Prostate gland (tissue), 2 donors: ENCODE results near the gene DUOXA2. TPM values are rescaled to one million over a fixed set of nuclear protein-coding genes. Genes with fewer than 3 reads are reported as not detected.

Experiments used
- DNase-seq: peaks from one replicate; pipeline ENCODE4 v3.0.0-alpha.2; 2019; ENCODE audit warnings: low spot score
- H3K27ac ChIP-seq, 2 donors: fragments of 200-600 bp; sonication (generic); 2 replicates each; pipeline ENCODE4 v1.5.1; 2017 to 2019
- H3K27me3 ChIP-seq: fragments of 200-600 bp; sonication (generic); replicated peaks from 2 replicates; pipeline ENCODE4 v1.5.1; 2019; ENCODE audit not compliant: insufficient read depth
- H3K36me3 ChIP-seq, 2 donors: fragments of 200-600 bp; sonication (generic); 1 replicate in 1 of 2; 2 replicates in 1 of 2; pipeline versions ENCODE4 v1.5.1 to v1.8.1; 2017 to 2019
- H3K4me1 ChIP-seq: fragments of 200-600 bp; sonication (generic); replicated peaks from 2 replicates; pipeline ENCODE4 v1.5.1; 2019
- H3K4me3 ChIP-seq, 2 donors: fragments of 200-600 bp; sonication (generic); 2 replicates each; pipeline ENCODE4 v1.5.1; 2017 to 2019
- H3K9me3 ChIP-seq: fragments of 200-600 bp; sonication (generic); 2 replicates; pipeline ENCODE4 v1.5.1; 2017
- POLR2A ChIP-seq: fragments of 450-650 bp; IDR thresholded peaks from one replicate; pipeline ENCODE4 v1.6.1; 2016; ENCODE audit warnings: antibody characterized with exemption, mild to moderate bottlenecking
- POLR2AphosphoS5 ChIP-seq: sonication (generic); formaldehyde crosslinking; IDR thresholded peaks from one replicate; pipeline ENCODE4 v1.6.1; 2017; ENCODE audit warnings: antibody characterized with exemption
- WGBS: methylation state at CpG from one replicate; pipeline ENCODE4 v1.1.5; 2018; 5-methylcytosine and 5-hydroxymethylcytosine counted together
- intact Hi-C: fragments of 100-400 bp; cut with DNase I; formaldehyde crosslinking; loops from one replicate; pipeline ENCODE4 v1.14.2; 2022
- total RNA-seq, 2 donors: library from RNA; depleted of rRNA; stranded (reverse); fragments of >200 nt; gene quantifications; one replicate each; pipeline ENCODE4 v1.1.0, GENCODE V29; 2016
- TF ChIP-seq, protein P1 (sequence below), 4 experiments: fragments of 200-600 bp in 2 of 4; fragments of 450-650 bp in 2 of 4; sonication (generic) in 2 of 4; IDR thresholded peaks; 1 replicate in 3 of 4; 2 replicates in 1 of 4; pipeline ENCODE4 v1.5.1; 2016 to 2019; ENCODE audit warnings: antibody characterized with exemption in 4 of 4, mild to moderate bottlenecking in 2 of 4, moderate library complexity in 2 of 4

The DUOXA2 gene
- total RNA-seq, 2 donors from 2014 or later, result not detected

DNA sequence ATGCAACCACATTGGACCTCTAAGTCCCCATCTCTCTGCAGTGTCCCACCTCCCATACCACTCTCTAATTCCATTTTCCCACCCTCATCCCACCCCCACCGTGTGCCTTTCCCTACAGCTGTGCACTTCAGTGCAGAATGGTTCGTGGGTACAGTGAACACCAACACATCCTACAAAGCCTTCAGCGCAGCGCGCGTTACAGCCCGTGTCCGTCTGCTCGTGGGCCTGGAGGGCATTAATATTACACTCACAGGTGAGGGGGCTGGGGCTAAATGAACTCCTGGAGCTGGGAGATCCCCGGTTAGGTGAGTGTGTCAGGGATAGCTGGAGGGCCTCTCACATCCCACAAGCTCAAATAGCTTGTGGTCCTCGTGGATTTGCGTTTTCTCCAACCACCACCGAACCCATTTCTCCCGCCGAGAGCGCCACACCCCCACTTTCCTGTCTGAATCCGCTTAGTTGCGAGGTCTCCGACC is 1.9 kb downstream of the DUOXA2 start:
- Histone ChIP-seq H3K4me1 (peaks cover 2% of the 10 kb centered on the region), H3K4me3 (no peak overlapping the region), H3K27me3 (peaks cover 40% of the 10 kb centered on the region), H3K9me3 (no peaks in the 10 kb centered on the region), H3K27ac (no peak overlapping the region), H3K36me3 (no peaks in the 10 kb centered on the region)
- DNase-seq, result no peak
- TF ChIP-seq POLR2A (no peak), POLR2AphosphoS5 (no peak)
- TF ChIP-seq, protein P1, sequence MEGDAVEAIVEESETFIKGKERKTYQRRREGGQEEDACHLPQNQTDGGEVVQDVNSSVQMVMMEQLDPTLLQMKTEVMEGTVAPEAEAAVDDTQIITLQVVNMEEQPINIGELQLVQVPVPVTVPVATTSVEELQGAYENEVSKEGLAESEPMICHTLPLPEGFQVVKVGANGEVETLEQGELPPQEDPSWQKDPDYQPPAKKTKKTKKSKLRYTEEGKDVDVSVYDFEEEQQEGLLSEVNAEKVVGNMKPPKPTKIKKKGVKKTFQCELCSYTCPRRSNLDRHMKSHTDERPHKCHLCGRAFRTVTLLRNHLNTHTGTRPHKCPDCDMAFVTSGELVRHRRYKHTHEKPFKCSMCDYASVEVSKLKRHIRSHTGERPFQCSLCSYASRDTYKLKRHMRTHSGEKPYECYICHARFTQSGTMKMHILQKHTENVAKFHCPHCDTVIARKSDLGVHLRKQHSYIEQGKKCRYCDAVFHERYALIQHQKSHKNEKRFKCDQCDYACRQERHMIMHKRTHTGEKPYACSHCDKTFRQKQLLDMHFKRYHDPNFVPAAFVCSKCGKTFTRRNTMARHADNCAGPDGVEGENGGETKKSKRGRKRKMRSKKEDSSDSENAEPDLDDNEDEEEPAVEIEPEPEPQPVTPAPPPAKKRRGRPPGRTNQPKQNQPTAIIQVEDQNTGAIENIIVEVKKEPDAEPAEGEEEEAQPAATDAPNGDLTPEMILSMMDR (IDR thresholded peaks at IDR 0.05), result no peak
- 52% methylated on average over 19 of the region's 19 CpGs for WGBS
- intact Hi-C loops, result no loop called here

DNA sequence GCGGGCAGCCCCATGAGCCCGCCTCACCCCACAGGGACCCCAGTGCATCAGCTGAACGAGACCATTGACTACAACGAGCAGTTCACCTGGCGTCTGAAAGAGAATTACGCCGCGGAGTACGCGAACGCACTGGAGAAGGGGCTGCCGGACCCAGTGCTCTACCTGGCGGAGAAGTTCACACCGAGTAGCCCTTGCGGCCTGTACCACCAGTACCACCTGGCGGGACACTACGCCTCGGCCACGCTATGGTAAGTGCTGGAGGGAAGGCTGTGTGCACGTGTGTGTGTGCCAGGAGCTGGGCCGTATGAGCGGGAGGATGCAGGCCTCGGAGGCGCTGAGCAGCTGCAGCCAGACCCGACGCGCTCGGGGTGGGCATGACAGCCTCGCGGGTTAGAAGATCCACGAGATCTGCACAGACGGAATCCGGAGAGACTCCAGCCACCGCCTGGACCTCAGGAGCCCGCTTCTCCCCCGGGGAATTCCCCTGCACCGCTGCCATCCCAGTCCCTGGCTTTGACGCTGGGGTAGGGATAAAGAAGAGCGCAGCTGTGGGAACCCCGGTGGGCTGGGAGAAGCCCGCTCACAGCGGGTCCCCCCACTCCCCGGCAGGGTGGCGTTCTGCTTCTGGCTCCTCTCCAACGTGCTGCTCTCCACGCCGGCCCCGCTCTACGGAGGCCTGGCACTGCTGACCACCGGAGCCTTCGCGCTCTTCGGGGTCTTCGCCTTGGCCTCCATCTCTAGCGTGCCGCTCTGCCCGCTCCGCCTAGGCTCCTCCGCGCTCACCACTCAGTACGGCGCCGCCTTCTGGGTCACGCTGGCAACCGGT is 2.6 kb downstream of the DUOXA2 start:
- H3K27ac ChIP-seq, result no peak overlapping the region
- 12% methylated on average over 65 of the region's 65 CpGs for WGBS

DNA sequence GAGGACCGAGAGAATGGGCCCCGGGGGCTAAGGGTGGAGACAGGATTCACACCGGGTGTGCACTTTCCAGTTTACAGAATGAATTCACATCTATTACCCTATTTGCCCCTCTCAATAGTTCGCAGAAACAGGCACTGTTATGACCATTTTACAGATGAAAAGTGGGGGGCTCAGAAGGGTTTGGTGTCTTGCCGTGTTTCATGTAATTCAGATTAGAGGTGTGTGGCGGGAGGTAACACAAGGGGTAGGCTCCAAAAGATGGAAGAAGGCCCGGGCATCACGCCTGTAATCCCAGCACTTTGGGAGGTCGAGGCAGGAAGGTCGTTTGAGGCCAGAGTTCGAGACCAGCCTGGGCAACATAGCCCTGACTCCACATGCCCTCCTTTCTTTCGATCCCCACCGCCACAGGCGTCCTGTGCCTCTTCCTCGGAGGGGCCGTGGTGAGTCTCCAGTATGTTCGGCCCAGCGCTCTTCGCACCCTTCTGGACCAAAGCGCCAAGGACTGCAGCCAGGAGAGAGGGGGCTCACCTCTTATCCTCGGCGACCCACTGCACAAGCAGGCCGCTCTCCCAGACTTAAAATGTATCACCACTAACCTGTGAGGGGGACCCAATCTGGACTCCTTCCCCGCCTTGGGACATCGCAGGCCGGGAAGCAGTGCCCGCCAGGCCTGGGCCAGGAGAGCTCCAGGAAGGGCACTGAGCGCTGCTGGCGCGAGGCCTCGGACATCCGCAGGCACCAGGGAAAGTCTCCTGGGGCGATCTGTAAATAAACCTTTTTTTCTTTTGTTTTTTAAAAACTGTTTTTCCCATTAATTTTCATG is 3.4 kb downstream of the DUOXA2 start:
- TF ChIP-seq POLR2AphosphoS5, result no peak
- no peak for TF ChIP-seq POLR2A
- TF ChIP-seq, protein P1 (IDR thresholded peaks at IDR 0.05), result no peak
- no peak overlapping the region for H3K4me3 ChIP-seq
- no peak for DNase-seq
- H3K36me3 ChIP-seq, result no peaks in the 10 kb centered on the region
- H3K27me3 ChIP-seq, result peaks cover 30% of the 10 kb centered on the region
- no peaks in the 10 kb centered on the region for H3K9me3 ChIP-seq
- intact Hi-C loops, result no loop called here
- peaks cover 2% of the 10 kb centered on the region for H3K4me1 ChIP-seq
- no peak overlapping the region for H3K27ac ChIP-seq
- 51% methylated on average over 33 of the region's 33 CpGs for WGBS

More for the DNA sequence above, 2.6 kb downstream of the DUOXA2 start:
- peaks cover 2% of the 10 kb centered on the region for H3K4me1 ChIP-seq
- H3K9me3 ChIP-seq, result no peaks in the 10 kb centered on the region
- H3K4me3 ChIP-seq, result no peak overlapping the region
- no peaks in the 10 kb centered on the region for H3K36me3 ChIP-seq
- H3K27me3 ChIP-seq, result peaks cover 36% of the 10 kb centered on the region
- intact Hi-C loops, result no loop called here
- no peak for DNase-seq
- TF ChIP-seq POLR2A (no peak), POLR2AphosphoS5 (no peak)
- TF ChIP-seq, protein P1 (IDR thresholded peaks at IDR 0.05), result no peak

DNA sequence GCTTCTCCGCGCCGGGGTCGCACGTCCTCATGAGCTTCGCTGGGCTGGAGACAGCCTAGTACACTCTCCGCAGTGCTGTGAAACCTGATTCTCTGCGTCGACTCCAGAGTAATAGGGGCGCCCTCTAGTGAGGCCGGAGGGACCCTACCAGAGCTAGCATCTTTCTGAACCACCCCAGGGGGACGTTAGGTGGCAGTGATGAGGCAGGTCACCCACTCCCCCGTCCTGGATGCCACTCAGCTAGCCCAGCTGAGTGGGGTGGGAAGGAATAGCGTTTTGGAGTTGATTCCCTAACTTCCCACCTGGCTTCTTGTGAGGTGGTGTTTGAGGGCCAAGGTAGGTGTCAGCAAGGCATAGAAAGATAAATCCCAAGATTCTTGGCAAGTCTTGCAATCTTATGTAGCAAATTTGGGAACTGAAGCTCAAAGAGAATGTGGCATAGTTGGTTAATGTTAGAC is 4.0 kb downstream of the DUOXA2 start:
- H3K4me1 ChIP-seq, result peaks cover under 1% of the 10 kb centered on the region
- intact Hi-C loops, result no loop called here
- no peak overlapping the region for H3K27ac ChIP-seq
- WGBS, result under 1% methylated on average over 14 of the region's 14 CpGs
- peaks cover 24% of the 10 kb centered on the region for H3K27me3 ChIP-seq
- no peaks in the 10 kb centered on the region for H3K36me3 ChIP-seq
- TF ChIP-seq POLR2AphosphoS5 (peak; percentile 75), POLR2A (no peak)
- TF ChIP-seq, protein P1 (IDR thresholded peaks at IDR 0.05), result peak; percentile 79 to 98 (median 92)
- DNase-seq, result peak; percentile 89
- H3K4me3 ChIP-seq, result no peak overlapping the region
- no peaks in the 10 kb centered on the region for H3K9me3 ChIP-seq
